Measurements from ENCODE around the gene HIPK2. TPM values are rescaled to one million over a fixed set of nuclear protein-coding genes. Genes with fewer than 3 reads are reported as not detected.

HIPK2 gene
- total RNA-seq, 4 donors from 2014 or later: 13.6 to 21.8 (median 18.2) TPM

- Histone ChIP-seq H3K4me3 (no peak overlapping the region), H3K4me1 (peaks cover 19% of the 10 kb centered on the region), H3K9me3 (no peaks in the 10 kb centered on the region), H3K27ac (no peak overlapping the region), H3K36me3 (no peaks in the 10 kb centered on the region), H3K27me3 (no peaks in the 10 kb centered on the region)
- 79% methylated on average over 3 of the region's 3 CpGs for WGBS
- DNase-seq (ENCODE audit: low spot score in 2 of 2): no peak
- TF ChIP-seq CTCF (IDR thresholded peaks at IDR 0.05) (no peak), EP300 (IDR thresholded peaks at IDR 0.05) (no peak), POLR2AphosphoS5 (IDR thresholded peaks at IDR 0.05) (no peak), POLR2A (IDR thresholded peaks at IDR 0.05) (no peak)
Measured at GRCh38 chr7:139661903-139662302, 115.9 kb downstream of the HIPK2 start.

GRCh38 chr7:139661043-139661440, 116.8 kb downstream of the HIPK2 start:
- no peak for DNase-seq (ENCODE audit: low spot score in 2 of 2)
- H3K4me1 ChIP-seq: peaks cover 19% of the 10 kb centered on the region
- no peaks in the 10 kb centered on the region for H3K9me3 ChIP-seq
- TF ChIP-seq POLR2AphosphoS5 (IDR thresholded peaks at IDR 0.05): no peak
- TF ChIP-seq CTCF (IDR thresholded peaks at IDR 0.05): no peak
- no peak for TF ChIP-seq POLR2A (IDR thresholded peaks at IDR 0.05)
- TF ChIP-seq EP300 (IDR thresholded peaks at IDR 0.05): no peak
- 63% methylated on average over 2 of the region's 2 CpGs for WGBS
- H3K27ac ChIP-seq: peak overlapping the region; percentile 38
- no peaks in the 10 kb centered on the region for H3K36me3 ChIP-seq
- H3K27me3 ChIP-seq: no peaks in the 10 kb centered on the region
- no peak overlapping the region for H3K4me3 ChIP-seq

- DNase-seq (ENCODE audit: low spot score in 2 of 2): no peak
- TF ChIP-seq POLR2A (IDR thresholded peaks at IDR 0.05): no peak
- TF ChIP-seq EP300 (IDR thresholded peaks at IDR 0.05): no peak
- no peak for TF ChIP-seq POLR2AphosphoS5 (IDR thresholded peaks at IDR 0.05)
- no peak for TF ChIP-seq CTCF (IDR thresholded peaks at IDR 0.05)
- Histone ChIP-seq H3K4me3 (no peak overlapping the region), H3K27me3 (no peaks in the 10 kb centered on the region), H3K36me3 (no peaks in the 10 kb centered on the region), H3K4me1 (peaks cover 22% of the 10 kb centered on the region), H3K9me3 (no peaks in the 10 kb centered on the region), H3K27ac (peak overlapping the region; percentile 38)
- 63% methylated on average over 10 of the region's 10 CpGs for WGBS
Measured at GRCh38 chr7:139660317-139661042, 117.3 kb downstream of the HIPK2 start.

GRCh38 chr7:139659922-139660316, 117.9 kb downstream of the HIPK2 start:
- no peak for TF ChIP-seq POLR2AphosphoS5 (IDR thresholded peaks at IDR 0.05)
- TF ChIP-seq EP300 (IDR thresholded peaks at IDR 0.05): no peak
- no peak for TF ChIP-seq POLR2A (IDR thresholded peaks at IDR 0.05)
- TF ChIP-seq CTCF (IDR thresholded peaks at IDR 0.05): no peak
- Histone ChIP-seq H3K4me1 (peaks cover 26% of the 10 kb centered on the region), H3K4me3 (no peak overlapping the region), H3K36me3 (no peaks in the 10 kb centered on the region), H3K27me3 (no peaks in the 10 kb centered on the region), H3K27ac (no peak overlapping the region), H3K9me3 (no peaks in the 10 kb centered on the region)
- no peak for DNase-seq (ENCODE audit: low spot score in 2 of 2)
- 86% methylated on average over 2 of the region's 2 CpGs for WGBS

- H3K4me3 ChIP-seq: no peak overlapping the region
- H3K36me3 ChIP-seq: no peaks in the 10 kb centered on the region
- H3K9me3 ChIP-seq: no peaks in the 10 kb centered on the region
- no peak overlapping the region for H3K27ac ChIP-seq
- DNase-seq (ENCODE audit: low spot score in 2 of 2): no peak
- no peaks in the 10 kb centered on the region for H3K27me3 ChIP-seq
- peaks cover 26% of the 10 kb centered on the region for H3K4me1 ChIP-seq
- no peak for TF ChIP-seq POLR2AphosphoS5 (IDR thresholded peaks at IDR 0.05)
- TF ChIP-seq EP300 (IDR thresholded peaks at IDR 0.05): no peak
- TF ChIP-seq POLR2A (IDR thresholded peaks at IDR 0.05): no peak
- no peak for TF ChIP-seq CTCF (IDR thresholded peaks at IDR 0.05)
- 78% methylated on average over 14 of the region's 14 CpGs for whole genome bisulfite sequencing
Measured at GRCh38 chr7:139658908-139659675, 118.7 kb downstream of the HIPK2 start.
